Trophoblast cell (in vitro differentiated cells and primary cell): ENCODE measurements around the gene NSUN5.
"Not testable (repeated sequence)": the region's sequence is repeated elsewhere in the genome, so short reads cannot be mapped to it uniquely, and the experiment has no call there.

ENCODE experiments used
- DNase-seq, 2 donors: peaks; one replicate each; pipeline ENCODE4 v3.0.0-alpha.2; 2016
- H2AFZ ChIP-seq: 2 replicates; pipeline ENCODE4 v1.6.1; 2013; ENCODE audit warnings: low read length, moderate library complexity, mild to moderate bottlenecking; ENCODE audit not compliant: insufficient read depth, poor library complexity
- H2AK5ac ChIP-seq: 2 replicates; pipeline ENCODE4 v1.6.1; 2013; ENCODE audit warnings: mild to moderate bottlenecking, low read length
- H2BK120ac ChIP-seq: 2 replicates; pipeline ENCODE4 v1.6.1; 2013; ENCODE audit warnings: low read length, mild to moderate bottlenecking, moderate library complexity; ENCODE audit not compliant: insufficient read depth, poor library complexity
- H2BK12ac ChIP-seq: 2 replicates; pipeline ENCODE4 v1.6.1; 2013; ENCODE audit warnings: mild to moderate bottlenecking, low read length, moderate library complexity
- H2BK5ac ChIP-seq: 2 replicates; pipeline ENCODE4 v1.6.1; 2013; ENCODE audit warnings: low read length, low read depth, moderate library complexity, mild to moderate bottlenecking; ENCODE audit not compliant: poor library complexity
- H3K14ac ChIP-seq: 2 replicates; pipeline ENCODE4 v1.6.1; 2013; ENCODE audit warnings: mild to moderate bottlenecking, low read length
- H3K18ac ChIP-seq: 2 replicates; pipeline ENCODE4 v1.6.1; 2013; ENCODE audit warnings: mild to moderate bottlenecking, low read length
- H3K23ac ChIP-seq: 2 replicates; pipeline ENCODE4 v1.6.1; 2013; ENCODE audit warnings: low read length
- H3K27ac ChIP-seq: 2 replicates; pipeline ENCODE4 v1.5.1; 2013; ENCODE audit warnings: low read depth, mild to moderate bottlenecking, inconsistent platforms, low read length, moderate library complexity
- H3K27me3 ChIP-seq: 2 replicates; pipeline ENCODE4 v1.6.1; 2013; ENCODE audit warnings: inconsistent platforms, mild to moderate bottlenecking, low read length, moderate library complexity; ENCODE audit not compliant: insufficient read depth
- H3K36me3 ChIP-seq, 2 experiments: 1 replicate in 1 of 2; 2 replicates in 1 of 2; pipeline ENCODE4 v1.6.1; 2013; ENCODE audit warnings: low read length in 2 of 2, mild to moderate bottlenecking in 2 of 2, moderate library complexity in 1 of 2; ENCODE audit not compliant: insufficient read depth in 2 of 2, control insufficient read depth in 1 of 2
- H3K4ac ChIP-seq: 2 replicates; pipeline ENCODE4 v1.6.1; 2013; ENCODE audit warnings: low read depth, mild to moderate bottlenecking, low read length, moderate library complexity
- H3K4me1 ChIP-seq, 2 experiments: 1 replicate in 1 of 2; 2 replicates in 1 of 2; pipeline ENCODE4 v1.6.1; 2013; ENCODE audit warnings: low read length in 2 of 2, mild to moderate bottlenecking in 2 of 2, moderate library complexity in 1 of 2; ENCODE audit not compliant: insufficient read depth in 2 of 2, control insufficient read depth in 1 of 2
- H3K4me2 ChIP-seq: 2 replicates; pipeline ENCODE4 v1.6.1; 2013; ENCODE audit warnings: inconsistent platforms, mild to moderate bottlenecking, low read length, moderate library complexity
- H3K4me3 ChIP-seq: 2 replicates; pipeline ENCODE4 v1.5.1; 2013; ENCODE audit warnings: mild to moderate bottlenecking, low read depth, low read length, inconsistent platforms
- H3K79me1 ChIP-seq: one replicate; pipeline ENCODE4 v1.6.1; 2013; ENCODE audit warnings: low read length
- H3K79me2 ChIP-seq: 2 replicates; pipeline ENCODE4 v1.6.1; 2013; ENCODE audit warnings: low read length, mild to moderate bottlenecking; ENCODE audit not compliant: control insufficient read depth, insufficient read depth, poor library complexity
- H3K9ac ChIP-seq: 2 replicates; pipeline ENCODE4 v1.6.1; 2013; ENCODE audit warnings: mild to moderate bottlenecking, low read length
- H3K9me3 ChIP-seq: 2 replicates; pipeline ENCODE4 v1.6.1; 2013; ENCODE audit warnings: low read depth, mild to moderate bottlenecking, control low read depth, inconsistent platforms, low read length; ENCODE audit not compliant: insufficient read depth
- H4K12ac ChIP-seq: 2 replicates; pipeline ENCODE4 v1.6.1; 2013; ENCODE audit warnings: low read depth, mild to moderate bottlenecking, low read length, moderate library complexity
- H4K8ac ChIP-seq: 2 replicates; pipeline ENCODE4 v1.6.1; 2013; ENCODE audit warnings: low read depth, mild to moderate bottlenecking, low read length, moderate library complexity
- H4K91ac ChIP-seq: one replicate; pipeline ENCODE4 v1.6.1; 2013; ENCODE audit warnings: low read depth, mild to moderate bottlenecking, low read length, moderate library complexity
- WGBS: extraction: QIAGEN DNeasy Blood & Tissue Kit; methylation state at CpG from one replicate; pipeline ENCODE4 v1.1.7; 2013; ENCODE audit warnings: missing lambda C conversion rate; ENCODE audit not compliant: insufficient read length, insufficient coverage; ENCODE audit errors: extremely low coverage; 5-methylcytosine and 5-hydroxymethylcytosine counted together

Gene NSUN5

GRCh38 chr7:73304071-73304470 is 4.6 kb downstream of the NSUN5 start:
- H2AFZ ChIP-seq, result no peak overlapping the region
- H3K27ac ChIP-seq, result no peak overlapping the region
- WGBS, result no CpG with 5 or more reads among the region's 14 CpGs

GRCh38 chr7:73303546-73303945 is 5.1 kb downstream of the NSUN5 start:
- Histone ChIP-seq H3K4me1 (peaks cover 6 to 8% of the 10 kb centered on the region in 2 experiments), H3K4me2 (no peak overlapping the region), H3K27ac (no peak overlapping the region), H3K79me1 (peaks cover 4% of the 10 kb centered on the region), H3K36me3 (peaks cover 28 to 32% of the 10 kb centered on the region in 2 experiments), H2BK120ac (no peak overlapping the region), H3K9ac (no peak overlapping the region), H2BK12ac (no peak overlapping the region), H3K18ac (no peak overlapping the region), H3K79me2 (peaks cover 5% of the 10 kb centered on the region), H3K23ac (no peak overlapping the region), H3K4ac (no peak overlapping the region), H3K4me3 (no peak overlapping the region), H3K27me3 (no peaks in the 10 kb centered on the region), H2BK5ac (no peak overlapping the region), H4K91ac (no peak overlapping the region), H3K9me3 (peaks cover 2% of the 10 kb centered on the region), H4K8ac (no peak overlapping the region), H2AFZ (no peak overlapping the region), H4K12ac (no peak overlapping the region), H2AK5ac (no peak overlapping the region), H3K14ac (no peak overlapping the region)
- no CpG with 5 or more reads among the region's 26 CpGs for WGBS
- no peak for DNase-seq

More at GRCh38 chr7:73304071-73304470, 4.6 kb downstream of the NSUN5 start:
- Histone ChIP-seq H3K9ac (no peak overlapping the region), H3K27me3 (no peaks in the 10 kb centered on the region), H3K79me1 (peaks cover 5% of the 10 kb centered on the region), H3K14ac (no peak overlapping the region), H2BK5ac (no peak overlapping the region), H3K4ac (no peak overlapping the region), H3K4me3 (no peak overlapping the region), H3K9me3 (peaks cover 2% of the 10 kb centered on the region), H2BK120ac (no peak overlapping the region), H4K8ac (no peak overlapping the region), H3K36me3 (peaks cover 28 to 32% of the 10 kb centered on the region in 2 experiments), H2AK5ac (no peak overlapping the region), H3K79me2 (peaks cover 5% of the 10 kb centered on the region), H4K91ac (no peak overlapping the region), H3K4me2 (no peak overlapping the region), H3K4me1 (peaks cover 6 to 8% of the 10 kb centered on the region in 2 experiments), H3K23ac (no peak overlapping the region), H4K12ac (no peak overlapping the region), H2BK12ac (no peak overlapping the region), H3K18ac (no peak overlapping the region)
- DNase-seq, result no peak

- no CpG with 5 or more reads among the region's 10 CpGs for WGBS
- H3K18ac ChIP-seq, H3K14ac ChIP-seq, H3K79me2 ChIP-seq, H4K8ac ChIP-seq, DNase-seq, H3K4me1 ChIP-seq, H3K23ac ChIP-seq, H2BK12ac ChIP-seq, H3K9me3 ChIP-seq, H3K27me3 ChIP-seq, H4K12ac ChIP-seq, H3K79me1 ChIP-seq, H2BK5ac ChIP-seq, H2AK5ac ChIP-seq, H3K4me3 ChIP-seq, H2BK120ac ChIP-seq, H2AFZ ChIP-seq, H3K4me2 ChIP-seq, H3K9ac ChIP-seq, H4K91ac ChIP-seq, H3K27ac ChIP-seq, H3K4ac ChIP-seq: not testable (repeated sequence)
- peaks cover 28 to 32% of the 10 kb centered on the region in 2 experiments for H3K36me3 ChIP-seq
These were observed 5.8 kb downstream of the NSUN5 start for GRCh38 chr7:73302846-73303245.

GRCh38 chr7:73301108-73301507 is 7.5 kb downstream of the NSUN5 start:
- not testable (repeated sequence) for H2AK5ac ChIP-seq, H3K4me2 ChIP-seq, H3K4ac ChIP-seq, H3K79me1 ChIP-seq, H2BK120ac ChIP-seq, H2AFZ ChIP-seq, H3K9ac ChIP-seq, H3K4me1 ChIP-seq, H2BK5ac ChIP-seq, H4K91ac ChIP-seq, H3K27me3 ChIP-seq, H3K79me2 ChIP-seq, H3K4me3 ChIP-seq, H4K12ac ChIP-seq, H4K8ac ChIP-seq, H3K18ac ChIP-seq, H3K14ac ChIP-seq, DNase-seq, H2BK12ac ChIP-seq, H3K27ac ChIP-seq, H3K9me3 ChIP-seq, H3K23ac ChIP-seq
- no CpG with 5 or more reads among the region's 14 CpGs for WGBS
- peaks cover 25% of the 10 kb centered on the region in 2 experiments for H3K36me3 ChIP-seq
